ENCODE results near the gene TOMM7. TPM values are rescaled to one million over a fixed set of nuclear protein-coding genes. Genes with fewer than 3 reads are reported as not detected.
A peak's percentile ranks its signal among the peaks of the same experiment; 100 is the strongest.

Gene TOMM7
- total RNA-seq, 1 experiment from 2014 or later, result 179 TPM

DNA sequence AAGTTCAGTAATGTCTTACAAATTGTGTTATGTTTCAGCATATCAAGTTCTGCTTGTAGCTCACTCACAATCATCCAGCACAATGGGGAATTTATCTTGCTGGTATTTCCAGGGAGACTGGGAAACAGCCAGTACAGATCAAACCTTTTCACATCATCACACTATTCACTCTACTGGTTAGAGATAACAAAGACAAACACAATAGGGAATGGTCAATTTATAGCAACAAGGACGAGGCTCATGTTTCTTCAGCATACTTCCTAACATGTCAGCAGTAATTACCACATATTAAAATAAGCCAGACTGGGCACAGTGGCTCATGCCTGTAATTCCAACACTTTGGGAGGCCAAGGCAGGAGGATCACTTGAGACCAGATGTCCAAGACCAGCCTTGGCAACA, 38.3 kb downstream of the TOMM7 start:
- no peak for DNase-seq (ENCODE audit: low read depth)

DNA sequence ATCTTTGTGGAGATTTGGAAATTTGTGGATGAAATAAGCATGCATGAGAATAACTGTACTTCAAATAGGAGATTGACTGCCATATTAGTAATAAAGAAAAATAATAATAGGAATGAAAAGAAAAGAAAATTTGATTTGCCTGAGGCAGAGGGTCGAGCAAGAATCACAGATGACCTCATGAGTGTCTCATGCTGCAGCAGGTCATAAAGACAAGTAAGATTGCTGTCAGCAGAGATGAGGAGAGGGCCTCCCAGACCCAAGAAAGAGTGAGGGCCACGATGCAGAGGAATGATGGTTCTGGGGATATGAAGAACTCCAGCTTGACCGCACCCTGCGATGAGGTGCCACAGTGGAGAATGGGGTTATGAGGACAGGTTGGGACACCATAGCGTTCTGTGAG, 39.2 kb downstream of the TOMM7 start:
- DNase-seq (ENCODE audit: low read depth), result peak; percentile 20

DNA sequence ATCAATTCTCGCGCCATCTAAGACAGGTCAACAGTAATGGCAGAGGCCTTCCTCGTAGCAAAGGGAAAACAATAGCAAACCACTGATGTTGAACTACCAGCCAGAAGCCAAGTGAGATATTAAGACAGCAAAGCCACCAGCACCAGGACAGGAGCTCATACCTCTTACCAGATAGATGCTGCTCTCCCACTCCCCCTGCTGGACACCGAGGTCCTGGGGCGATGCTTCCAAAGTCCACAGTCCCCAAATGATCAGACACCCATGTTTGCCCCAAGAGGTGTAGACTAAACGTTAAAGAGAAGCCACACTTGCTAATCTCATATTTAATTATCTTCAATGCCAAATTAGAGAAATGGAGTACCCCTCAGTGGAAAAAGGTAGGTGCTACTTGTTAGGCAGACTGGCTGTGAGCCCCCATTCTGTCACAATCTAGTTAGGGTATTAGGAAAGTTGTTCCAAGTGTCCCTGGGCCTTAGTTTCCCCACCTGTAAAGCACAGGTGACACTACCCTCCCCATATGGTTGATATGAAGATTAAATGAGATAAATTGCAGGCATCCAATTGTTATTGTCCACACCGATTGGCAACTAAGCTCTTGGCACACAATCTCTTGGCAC, 39.9 kb downstream of the TOMM7 start:
- peak; percentile 62 for DNase-seq (ENCODE audit: low read depth)

DNA sequence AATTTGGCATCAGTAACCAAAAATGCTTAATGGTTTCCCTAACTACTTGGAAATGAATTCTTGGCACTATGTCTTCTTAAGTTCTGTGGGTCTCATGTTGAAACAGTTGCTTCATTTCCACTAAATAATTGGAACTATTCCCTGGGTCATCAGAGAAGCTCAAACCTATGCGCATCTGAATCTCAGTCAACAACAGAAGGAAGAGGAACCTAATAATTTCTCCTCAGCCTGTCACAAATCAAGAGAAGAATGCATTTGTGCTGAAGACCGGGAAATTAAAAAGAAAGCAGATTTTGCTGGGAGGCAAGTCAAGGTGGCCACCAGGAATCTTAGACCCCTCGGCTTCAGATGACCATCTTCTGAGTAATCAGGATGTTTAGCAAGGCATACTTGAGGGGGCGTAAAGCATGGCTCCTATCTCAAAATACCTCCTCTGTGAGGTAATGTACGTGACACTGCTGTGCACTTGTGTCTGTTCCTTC, 41.4 kb downstream of the TOMM7 start:
- peak; percentile 71 for DNase-seq (ENCODE audit: low read depth)

DNA sequence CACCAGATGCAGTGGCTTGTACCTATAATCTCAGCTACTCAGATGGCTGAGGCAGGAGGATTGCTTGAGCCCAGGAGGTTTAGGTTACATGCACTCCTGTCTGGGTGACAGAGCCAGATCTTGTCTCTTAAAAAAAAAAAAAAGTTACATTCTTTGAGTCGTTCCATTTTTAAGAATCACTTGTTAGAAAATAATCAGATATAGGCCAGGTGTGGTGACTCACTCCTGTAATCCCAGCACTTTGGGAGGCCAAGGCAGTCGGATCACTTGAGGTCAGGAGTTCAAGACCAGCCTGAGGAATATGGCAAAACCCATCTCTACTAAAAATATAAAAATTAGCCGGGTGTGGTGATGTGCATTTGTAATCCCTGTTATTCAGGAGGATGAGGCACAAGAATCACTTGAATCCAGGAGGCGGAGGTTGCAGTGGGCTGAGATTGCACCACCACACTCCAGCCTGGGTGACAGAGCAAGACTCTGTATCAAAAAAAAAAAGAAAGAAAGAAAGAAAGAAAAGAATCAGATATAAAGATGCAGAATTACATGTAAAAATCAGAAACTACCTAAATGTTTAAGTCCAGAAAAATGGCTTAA, 42.8 kb downstream of the TOMM7 start:
- peak; percentile 52 for DNase-seq (ENCODE audit: low read depth)

DNA sequence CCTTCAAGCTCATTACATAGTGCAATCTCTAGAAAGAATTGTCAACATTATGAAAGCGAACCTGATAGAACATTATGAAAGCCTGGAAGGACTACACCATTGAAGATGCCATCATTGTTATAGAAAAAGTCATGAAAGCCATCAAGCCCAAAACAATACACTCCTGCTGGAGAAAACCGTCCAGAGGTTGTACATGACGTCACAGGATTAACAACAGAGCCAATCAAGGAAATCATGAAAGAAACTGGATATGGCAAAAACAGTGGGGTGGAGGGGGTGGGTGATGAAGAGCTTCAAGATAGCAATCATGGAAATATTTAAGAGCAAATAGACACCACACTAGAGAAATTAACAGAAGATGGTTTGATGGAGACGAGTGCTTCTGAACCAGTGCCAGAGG, 45.7 kb downstream of the TOMM7 start:
- DNase-seq (ENCODE audit: low read depth), result no peak

DNA sequence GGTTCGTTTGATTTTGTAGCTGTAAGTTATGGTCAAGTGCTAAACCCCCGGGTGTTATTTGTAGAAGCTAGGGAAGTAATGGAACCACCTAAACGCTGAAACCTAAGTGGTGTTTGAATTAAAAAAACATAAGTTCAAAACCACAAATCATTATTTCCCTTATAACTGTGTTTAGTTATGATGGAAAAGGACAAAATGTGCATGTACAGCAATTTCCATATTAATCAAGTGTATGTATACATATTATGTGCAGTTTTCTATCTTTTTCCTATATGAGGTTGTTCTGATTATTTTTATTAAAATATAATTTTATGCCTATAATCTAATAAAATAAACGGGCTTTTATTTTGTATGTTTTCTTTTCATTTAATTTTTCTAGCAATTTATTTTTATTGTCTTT, 49.8 kb downstream of the TOMM7 start:
- no peak for DNase-seq (ENCODE audit: low read depth)

DNA sequence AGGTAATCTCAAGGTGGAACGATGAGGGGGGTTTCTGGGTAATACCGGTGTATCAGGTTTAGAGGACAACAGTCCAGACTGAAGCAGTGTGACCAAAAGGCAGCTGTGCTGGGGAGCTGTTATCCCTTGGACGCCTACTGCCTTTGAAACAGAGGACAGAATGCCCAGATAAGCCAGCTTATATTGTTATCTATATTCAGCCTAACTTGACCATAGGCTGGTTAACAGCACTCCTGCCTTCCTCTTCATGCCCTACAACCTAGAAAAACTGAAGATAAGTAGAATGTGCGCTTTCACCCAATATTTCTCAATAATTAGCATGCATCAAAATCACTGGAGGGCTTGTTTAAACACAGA, 50.8 kb downstream of the TOMM7 start:
- no peak for DNase-seq (ENCODE audit: low read depth)

DNA sequence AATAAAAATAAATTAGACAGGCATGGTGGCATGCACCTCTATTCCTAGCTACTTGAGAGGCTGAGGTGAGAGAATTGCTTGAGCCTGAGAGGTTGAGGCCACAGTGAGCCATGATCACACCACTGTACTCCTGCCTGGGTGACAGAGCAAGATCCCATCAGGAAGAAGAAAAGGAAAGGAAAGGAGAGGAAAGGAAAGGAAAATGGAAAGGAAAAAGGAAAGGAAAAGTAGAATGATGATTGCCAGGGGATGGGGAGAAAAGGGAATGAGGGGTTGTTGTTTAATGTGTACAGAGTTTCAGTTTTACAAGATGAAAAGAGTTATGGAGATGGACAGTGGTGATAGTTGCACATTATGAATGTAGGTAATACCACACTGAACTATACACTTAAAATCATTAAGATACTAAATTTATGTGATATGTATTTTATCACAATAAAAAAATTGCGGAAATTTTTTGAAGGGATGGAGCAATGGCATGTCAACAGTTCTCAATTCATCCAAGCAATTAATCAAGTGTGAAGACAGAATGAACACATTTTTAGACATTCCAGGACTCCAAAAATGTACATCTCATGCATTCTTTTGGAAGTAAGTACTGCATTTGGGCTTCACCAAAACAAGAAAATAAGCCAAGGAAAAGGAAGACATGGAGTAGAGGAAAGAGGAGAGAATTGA, 51.3 kb downstream of the TOMM7 start:
- no peak for DNase-seq (ENCODE audit: low read depth)

DNA sequence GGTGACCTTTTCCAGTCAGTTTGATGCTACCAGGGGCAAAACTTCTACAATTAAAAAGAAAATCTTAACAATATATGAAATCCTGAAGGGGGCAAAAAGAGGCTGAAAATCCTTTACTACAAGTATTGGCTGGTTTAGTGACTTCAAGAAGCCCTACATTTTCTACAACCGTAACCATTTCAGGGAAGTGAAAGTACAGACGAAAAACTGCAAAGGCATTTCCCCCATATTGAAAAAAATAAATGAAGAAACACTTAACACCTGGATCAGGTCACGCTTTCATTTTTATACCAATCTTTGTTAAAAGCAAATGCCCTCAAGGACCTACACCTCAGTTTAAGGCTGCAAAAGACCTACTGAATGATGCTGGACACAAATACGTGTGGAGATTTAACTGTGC, 57.0 kb downstream of the TOMM7 start:
- no peak for DNase-seq (ENCODE audit: low read depth)

Other genes starting within 250 kb of the TOMM7 start
- 9.4 and 14.2 TPM in 2 replicates for gene IL6, start 95.6 kb downstream of the TOMM7 start, total RNA-seq (2014; rRNA removed; shearing (Covaris generic))
- 76.4 and 136 TPM in 2 replicates for gene HYCC1, start 191.3 kb upstream of the TOMM7 start, total RNA-seq (2014; rRNA removed; shearing (Covaris generic))